HCT116 (cell line): ENCODE measurements around the gene PBX1. TPM values are rescaled to one million over a fixed set of nuclear protein-coding genes. Genes with fewer than 3 reads are reported as not detected.

Experiments
- ATAC-seq: fragments of 200-7000 bp; cut with Tn5 transposase; 2 replicates; pipeline ENCODE4 v1.9.1; 2020; ENCODE audit warnings: mild to moderate bottlenecking, moderate library complexity
- BruUV-seq: library from RNA; stranded (reverse); fragments of 400-500 nt; replicated peaks from 2 replicates; lab custom pipeline; 2021; lab: Mats Ljungman, UMichigan
- CTCF ChIA-PET: fragments of 300-600 bp; sonication (Branson Sonifier 250); formaldehyde crosslinking; loops from one replicate; lab custom pipeline; 2021; ENCODE audit warnings: antibody characterized with exemption; lab: Charles Lee
- POLR2A ChIA-PET: fragments of 300-600, 350-600 bp; sonication (Branson Sonifier 250); formaldehyde crosslinking; loops from one replicate; lab custom pipeline; 2021; ENCODE audit warnings: antibody characterized with exemption; lab: Charles Lee
- RAD21 ChIA-PET, 2 experiments: fragments of 300-600 bp; sonication (Branson Sonifier 250); formaldehyde crosslinking; loops; one replicate each; lab custom pipeline; 2023; ENCODE audit warnings: low total read pairs in 2 of 2; ENCODE audit not compliant: uncharacterized antibody in 2 of 2, unreplicated experiment in 2 of 2, low non-redundant PET in 1 of 2; lab: Charles Lee
- DNase-seq: peaks from one replicate; pipeline ENCODE4 v3.0.0-alpha.2; 2010; ENCODE audit warnings: low read depth, low spot score
- H2AFZ ChIP-seq: fragments of 200-600 bp; shearing (Covaris generic), sonication (generic); 2 replicates; pipeline ENCODE4 v1.6.1; 2017; ENCODE audit warnings: low read depth, mixed run types, mixed read lengths, antibody characterized with exemption, low read length; ENCODE audit not compliant: poor library complexity, severe bottlenecking
- H3K27ac ChIP-seq: 2 replicates; pipeline ENCODE4 v1.5.1; 2012; ENCODE audit warnings: low read depth, low read length
- H3K27me3 ChIP-seq: fragments of 200-600 bp; sonication (generic); 2 replicates; pipeline ENCODE4 v1.6.1; 2016; ENCODE audit warnings: mixed run types, low read length, mixed read lengths; ENCODE audit not compliant: insufficient read depth
- H3K36me3 ChIP-seq, 2 experiments: fragments of 200-500 bp in 1 of 2; fragments of 200-600 bp in 1 of 2; sonication (Bioruptor generic) in 1 of 2; sonication (generic) in 1 of 2; 2 replicates each; pipeline versions ENCODE4 v1.5.1 to v1.6.1; 2014 to 2016; ENCODE audit warnings: low read length in 2 of 2, inconsistent platforms in 1 of 2, mixed read lengths in 1 of 2, mixed run types in 1 of 2; ENCODE audit not compliant: insufficient read depth in 2 of 2, control insufficient read depth in 1 of 2
- H3K4me1 ChIP-seq, 2 experiments: fragments of 200-600 bp in 1 of 2; sonication (generic) in 1 of 2; 2 replicates each; pipeline versions ENCODE4 v1.5.1 to v1.6.1; 2012 to 2017; ENCODE audit warnings: low read length in 2 of 2, inconsistent platforms in 1 of 2, mild to moderate bottlenecking in 1 of 2, mixed read lengths in 1 of 2, mixed run types in 1 of 2, moderate library complexity in 1 of 2; ENCODE audit not compliant: insufficient read depth in 2 of 2, control insufficient read depth in 1 of 2
- H3K4me2 ChIP-seq: fragments of 200-600 bp; sonication (generic); 2 replicates; pipeline ENCODE4 v1.6.1; 2017; ENCODE audit warnings: mixed run types, low read length, mixed read lengths
- H3K4me3 ChIP-seq, 2 experiments: fragments of 200-600 bp in 1 of 2; sonication (generic) in 1 of 2; replicated peaks in 1 of 2; 2 replicates each; pipeline ENCODE4 v1.5.1; 2011 to 2016; ENCODE audit warnings: low read length in 2 of 2, control low read depth in 1 of 2, low read depth in 1 of 2, mild to moderate bottlenecking in 1 of 2, mixed read lengths in 1 of 2, mixed run types in 1 of 2
- H3K79me2 ChIP-seq: fragments of 200-600 bp; sonication (generic); 2 replicates; pipeline ENCODE4 v1.6.1; 2017; ENCODE audit warnings: mild to moderate bottlenecking, mixed run types, low read length, moderate library complexity, mixed read lengths; ENCODE audit not compliant: insufficient read depth
- H3K9ac ChIP-seq: fragments of 200-600 bp; sonication (generic); 2 replicates; pipeline ENCODE4 v1.6.1; 2016; ENCODE audit warnings: low read length, mixed read lengths
- H3K9me2 ChIP-seq: fragments of 200-600 bp; sonication (generic), shearing (Covaris generic); 2 replicates; pipeline ENCODE4 v1.6.1; 2017; ENCODE audit warnings: mixed run types, mild to moderate bottlenecking, moderate library complexity; ENCODE audit not compliant: insufficient read depth
- H3K9me3 ChIP-seq, 2 experiments: fragments of 200-500 bp in 1 of 2; fragments of 200-600 bp in 1 of 2; sonication (Bioruptor generic) in 1 of 2; sonication (generic) in 1 of 2; 2 replicates each; pipeline ENCODE4 v1.6.1; 2014 to 2017; ENCODE audit warnings: low read length in 2 of 2, mixed read lengths in 2 of 2, inconsistent platforms in 1 of 2, low read depth in 1 of 2, mild to moderate bottlenecking in 1 of 2, mixed run types in 1 of 2, moderate library complexity in 1 of 2; ENCODE audit not compliant: control insufficient read depth in 1 of 2, insufficient read depth in 1 of 2
- H4K20me1 ChIP-seq: fragments of 200-600 bp; sonication (generic), shearing (Covaris generic); 2 replicates; pipeline ENCODE4 v1.6.1; 2017; ENCODE audit warnings: mixed run types, mild to moderate bottlenecking, moderate library complexity; ENCODE audit not compliant: insufficient read depth
- ATF3 ChIP-seq: IDR thresholded peaks from 2 replicates; pipeline ENCODE4 v1.6.1; 2012
- CBX3 ChIP-seq: IDR thresholded peaks from 2 replicates; pipeline ENCODE4 v1.6.1; 2012; ENCODE audit warnings: low read depth
- CEBPB ChIP-seq: IDR thresholded peaks from 2 replicates; pipeline ENCODE4 v1.6.1; 2012; ENCODE audit warnings: low read depth
- ELF1 ChIP-seq: IDR thresholded peaks from 2 replicates; pipeline ENCODE4 v1.6.1; 2012; ENCODE audit warnings: low read depth, borderline replicate concordance
- FOSL1 ChIP-seq: IDR thresholded peaks from 2 replicates; pipeline ENCODE4 v1.6.1; 2012; ENCODE audit warnings: low read depth
- POLR2A ChIP-seq: IDR thresholded peaks from 2 replicates; pipeline ENCODE4 v1.7.0; 2011; ENCODE audit warnings: borderline replicate concordance; ENCODE audit not compliant: insufficient read depth, insufficient read length; ENCODE audit errors: extremely low read depth
- RAD21 ChIP-seq: IDR thresholded peaks from 2 replicates; pipeline ENCODE4 v1.6.1; 2012; ENCODE audit warnings: low read depth, mild to moderate bottlenecking
- SIN3A ChIP-seq: IDR thresholded peaks from 2 replicates; pipeline ENCODE4 v1.6.1; 2012; ENCODE audit warnings: low read depth
- SP1 ChIP-seq: IDR thresholded peaks from 2 replicates; pipeline ENCODE4 v1.6.1; 2012; ENCODE audit warnings: low read depth
- SRF ChIP-seq: IDR thresholded peaks from 2 replicates; pipeline ENCODE4 v1.6.1; 2012; ENCODE audit warnings: low read depth
- YY1 ChIP-seq: IDR thresholded peaks from 2 replicates; pipeline ENCODE4 v1.6.1; 2011; ENCODE audit warnings: low read length, low read depth, moderate library complexity, mild to moderate bottlenecking; ENCODE audit not compliant: insufficient replicate concordance; ENCODE audit errors: extremely low read depth
- ZBTB33 ChIP-seq: IDR thresholded peaks from 2 replicates; pipeline ENCODE4 v1.6.1; 2011; ENCODE audit warnings: mild to moderate bottlenecking, low read length, moderate library complexity; ENCODE audit not compliant: insufficient replicate concordance; ENCODE audit errors: extremely low read depth
- ZFX ChIP-seq: fragments of 450-650 bp; IDR thresholded peaks from 2 replicates; pipeline ENCODE4 v1.6.1; 2017
- intact Hi-C: fragments of 100-400 bp; cut with micrococcal nuclease; formaldehyde crosslinking; loops from 2 replicates; pipeline ENCODE4 v1.10.0; 2022
- total RNA-seq: library from RNA; stranded (reverse); gene quantifications from one replicate; pipeline ENCODE4 v1.2.1, GENCODE V29; 2021; ENCODE audit not compliant: unreplicated experiment

Gene PBX1
- total RNA-seq, 1 experiment from 2014 or later: 29.6 TPM

DNA sequence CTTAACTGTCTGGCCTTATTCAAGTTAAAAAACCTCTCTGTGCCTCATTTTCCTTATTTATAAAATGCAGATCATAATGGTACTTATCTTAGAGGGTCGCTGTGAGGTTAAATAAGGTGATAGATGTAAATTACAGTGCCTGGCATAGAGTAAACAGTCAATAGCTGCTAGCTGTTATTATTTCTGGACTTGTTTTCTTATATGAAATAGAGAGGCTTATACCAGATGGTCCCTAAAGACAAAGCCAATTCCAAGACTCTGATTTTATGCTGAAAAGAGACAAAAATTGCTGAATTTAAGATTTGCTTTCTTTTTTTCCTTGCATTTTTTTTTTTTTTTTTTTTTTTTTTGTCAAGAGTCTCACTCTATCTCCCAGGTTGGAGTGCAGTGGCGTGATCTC is 10.3 kb downstream of the PBX1 start:
- CTCF ChIA-PET: no interaction called here
- no peaks in the 10 kb centered on the region for H3K27me3 ChIP-seq
- DNase-seq (no peak), ATAC-seq (no peak)
- intact Hi-C loops: no loop called here
- H3K9me2 ChIP-seq: no peaks in the 10 kb centered on the region
- no peak overlapping the region for H3K9ac ChIP-seq
- no peaks in the 10 kb centered on the region for H3K36me3 ChIP-seq
- H3K79me2 ChIP-seq: no peaks in the 10 kb centered on the region
- no peak overlapping the region for H3K27ac ChIP-seq
- H2AFZ ChIP-seq: no peak overlapping the region
- no peaks in the 10 kb centered on the region for H4K20me1 ChIP-seq
- no peak for TF ChIP-seq SP1
- TF ChIP-seq ZFX: no peak
- TF ChIP-seq CBX3: no peak
- TF ChIP-seq SIN3A: no peak
- no peak for TF ChIP-seq FOSL1
- TF ChIP-seq SRF: no peak
- no peak for TF ChIP-seq ELF1
- no peak for TF ChIP-seq POLR2A
- no peak for TF ChIP-seq CEBPB
- no peak for TF ChIP-seq ZBTB33
- no peak for TF ChIP-seq RAD21
- no peaks in the 10 kb centered on the region for H3K9me3 ChIP-seq
- H3K4me3 ChIP-seq: no peak overlapping the region
- POLR2A ChIA-PET: no interaction called here
- RAD21 ChIA-PET: no interaction called here
- no peak overlapping the region for H3K4me2 ChIP-seq
- no peaks in the 10 kb centered on the region for H3K4me1 ChIP-seq
- no TSS peak for BruUV-seq

DNA sequence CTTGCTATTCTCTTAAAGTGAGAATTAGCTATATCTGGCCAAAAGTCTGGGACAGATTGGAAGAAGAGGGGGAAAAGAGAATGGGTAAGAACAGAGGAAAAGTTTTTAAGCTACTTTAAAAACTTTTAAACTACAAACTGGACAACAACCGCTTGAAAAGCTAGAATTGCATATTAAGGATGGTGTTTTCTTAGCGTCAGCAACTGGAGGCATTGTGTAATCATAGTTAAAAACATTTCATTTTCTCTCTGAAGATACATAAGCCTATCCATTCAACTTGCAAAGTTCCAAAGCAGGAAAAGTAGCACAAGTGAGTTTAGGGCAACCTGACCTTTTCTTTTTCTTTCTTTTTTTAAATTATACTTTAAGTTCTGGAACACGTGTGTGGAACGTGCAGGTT is 10.9 kb downstream of the PBX1 start:
- CTCF ChIA-PET: no interaction called here
- no peaks in the 10 kb centered on the region for H3K27me3 ChIP-seq
- no peak overlapping the region for H3K27ac ChIP-seq
- no peak overlapping the region for H2AFZ ChIP-seq
- no peak overlapping the region for H3K4me3 ChIP-seq
- no peaks in the 10 kb centered on the region for H3K4me1 ChIP-seq
- H3K79me2 ChIP-seq: no peaks in the 10 kb centered on the region
- DNase-seq: no peak
- no peak overlapping the region for H3K9ac ChIP-seq
- no peaks in the 10 kb centered on the region for H3K9me3 ChIP-seq
- no peaks in the 10 kb centered on the region for H4K20me1 ChIP-seq
- no peaks in the 10 kb centered on the region for H3K36me3 ChIP-seq
- POLR2A ChIA-PET: no interaction called here
- no peak overlapping the region for H3K4me2 ChIP-seq
- TF ChIP-seq YY1 (no peak), ATF3 (no peak), RAD21 (no peak), SRF (no peak), ELF1 (no peak), SP1 (no peak)
- RAD21 ChIA-PET: no interaction called here
- H3K9me2 ChIP-seq: no peaks in the 10 kb centered on the region
- ATAC-seq: no peak
- intact Hi-C loops: no loop called here
- no TSS peak for BruUV-seq
